Central memory CD8-positive, alpha-beta T cell (primary cell): ENCODE measurements around the gene CTNNAL1.
"Not testable (repeated sequence)": the region's sequence is repeated elsewhere in the genome, so short reads cannot be mapped to it uniquely, and the experiment has no call there.

Experiments
- ATAC-seq: fragments of 150-1000 bp; cut with Tn5 transposase; replicated peaks from 2 replicates; pipeline ENCODE4 v1.10.0; 2022; ENCODE audit warnings: mild to moderate bottlenecking, moderate FRiP score, moderate number of reproducible peaks; ENCODE audit not compliant: poor library complexity, severe bottlenecking; ENCODE audit errors: extremely low read depth
- DNase-seq, 2 donors: peaks; one replicate each; pipeline ENCODE4 v3.0.0; 2021; ENCODE audit warnings: low spot score in 2 of 2
- H3K27ac Mint-ChIP-seq: one replicate; pipeline ENCODE4 v1.8.0; 2022; ENCODE audit warnings: low read depth, mild to moderate bottlenecking, moderate library complexity, mixed read lengths
- H3K27me3 Mint-ChIP-seq: one replicate; pipeline ENCODE4 v1.8.0; 2022; ENCODE audit warnings: mixed read lengths
- H3K36me3 Mint-ChIP-seq: one replicate; pipeline ENCODE4 v1.8.0; 2022; ENCODE audit warnings: mild to moderate bottlenecking, moderate library complexity, mixed read lengths; ENCODE audit not compliant: insufficient read depth
- H3K4me1 Mint-ChIP-seq: one replicate; pipeline ENCODE4 v1.8.0; 2022; ENCODE audit warnings: mixed read lengths
- H3K4me3 Mint-ChIP-seq: one replicate; pipeline ENCODE4 v1.8.0; 2022; ENCODE audit warnings: mild to moderate bottlenecking, moderate library complexity, mixed read lengths
- H3K9me3 Mint-ChIP-seq: one replicate; pipeline ENCODE4 v1.8.0; 2022; ENCODE audit warnings: mixed read lengths

CTNNAL1 gene

GRCh38 chr9:108972186-108972585 lies 41.1 kb downstream of the CTNNAL1 start:
- H3K27me3 Mint-ChIP-seq: no peaks in the 10 kb centered on the region
- H3K36me3 Mint-ChIP-seq: no peaks in the 10 kb centered on the region
- ATAC-seq (no peak), DNase-seq (no peak)
- no peak overlapping the region for H3K27ac Mint-ChIP-seq
- H3K4me3 Mint-ChIP-seq: no peak overlapping the region
- no peaks in the 10 kb centered on the region for H3K9me3 Mint-ChIP-seq
- H3K4me1 Mint-ChIP-seq: no peaks in the 10 kb centered on the region

GRCh38 chr9:108971392-108971791 lies 41.9 kb downstream of the CTNNAL1 start:
- not testable (repeated sequence) for H3K4me3 Mint-ChIP-seq, H3K27me3 Mint-ChIP-seq, DNase-seq, H3K36me3 Mint-ChIP-seq, H3K4me1 Mint-ChIP-seq, ATAC-seq, H3K9me3 Mint-ChIP-seq, H3K27ac Mint-ChIP-seq

GRCh38 chr9:108967916-108968315 lies 45.4 kb downstream of the CTNNAL1 start:
- Mint-ChIP-seq H3K4me3 (no peak overlapping the region), H3K9me3 (no peaks in the 10 kb centered on the region), H3K36me3 (no peaks in the 10 kb centered on the region), H3K27me3 (no peaks in the 10 kb centered on the region), H3K4me1 (no peaks in the 10 kb centered on the region), H3K27ac (no peak overlapping the region)
- ATAC-seq (no peak), DNase-seq (no peak)

- ATAC-seq: no peak
- Mint-ChIP-seq H3K27me3 (no peaks in the 10 kb centered on the region), H3K9me3 (no peaks in the 10 kb centered on the region), H3K4me3 (no peak overlapping the region), H3K36me3 (no peaks in the 10 kb centered on the region), H3K4me1 (no peaks in the 10 kb centered on the region), H3K27ac (no peak overlapping the region)
- no peak for DNase-seq
These were observed 49.7 kb downstream of the CTNNAL1 start for GRCh38 chr9:108963459-108964143.

GRCh38 chr9:108961151-108961550 lies 52.1 kb downstream of the CTNNAL1 start:
- H3K36me3 Mint-ChIP-seq: no peaks in the 10 kb centered on the region
- ATAC-seq: no peak
- no peaks in the 10 kb centered on the region for H3K9me3 Mint-ChIP-seq
- H3K4me1 Mint-ChIP-seq: no peaks in the 10 kb centered on the region
- no peak overlapping the region for H3K27ac Mint-ChIP-seq
- no peaks in the 10 kb centered on the region for H3K27me3 Mint-ChIP-seq
- H3K4me3 Mint-ChIP-seq: no peak overlapping the region
- DNase-seq: no peak

GRCh38 chr9:108960331-108960730 lies 53.0 kb downstream of the CTNNAL1 start:
- Mint-ChIP-seq H3K36me3 (no peaks in the 10 kb centered on the region), H3K4me1 (no peaks in the 10 kb centered on the region), H3K27ac (no peak overlapping the region), H3K27me3 (no peaks in the 10 kb centered on the region), H3K4me3 (no peak overlapping the region), H3K9me3 (no peaks in the 10 kb centered on the region)
- ATAC-seq (no peak), DNase-seq (no peak)

- H3K4me1 Mint-ChIP-seq: no peaks in the 10 kb centered on the region
- H3K4me3 Mint-ChIP-seq: no peak overlapping the region
- ATAC-seq (no peak), DNase-seq (no peak)
- H3K9me3 Mint-ChIP-seq: no peaks in the 10 kb centered on the region
- no peak overlapping the region for H3K27ac Mint-ChIP-seq
- no peaks in the 10 kb centered on the region for H3K36me3 Mint-ChIP-seq
- H3K27me3 Mint-ChIP-seq: no peaks in the 10 kb centered on the region
These were observed 56.7 kb downstream of the CTNNAL1 start for GRCh38 chr9:108956631-108957026.

- no peak overlapping the region for H3K27ac Mint-ChIP-seq
- H3K4me3 Mint-ChIP-seq: no peak overlapping the region
- H3K4me1 Mint-ChIP-seq: no peaks in the 10 kb centered on the region
- no peaks in the 10 kb centered on the region for H3K36me3 Mint-ChIP-seq
- no peak for ATAC-seq
- DNase-seq: no peak
- no peaks in the 10 kb centered on the region for H3K9me3 Mint-ChIP-seq
- no peaks in the 10 kb centered on the region for H3K27me3 Mint-ChIP-seq
These were observed 57.2 kb downstream of the CTNNAL1 start for GRCh38 chr9:108956022-108956630.

- Mint-ChIP-seq H3K9me3 (no peaks in the 10 kb centered on the region), H3K36me3 (no peaks in the 10 kb centered on the region), H3K4me3 (no peak overlapping the region), H3K27me3 (no peaks in the 10 kb centered on the region), H3K4me1 (no peaks in the 10 kb centered on the region), H3K27ac (no peak overlapping the region)
- DNase-seq (no peak), ATAC-seq (no peak)
These were observed 59.2 kb downstream of the CTNNAL1 start for GRCh38 chr9:108953983-108954574.

- Mint-ChIP-seq H3K9me3 (no peaks in the 10 kb centered on the region), H3K36me3 (no peaks in the 10 kb centered on the region), H3K27me3 (no peaks in the 10 kb centered on the region), H3K27ac (no peak overlapping the region), H3K4me3 (no peak overlapping the region), H3K4me1 (no peaks in the 10 kb centered on the region)
- ATAC-seq: no peak
- DNase-seq: no peak
These were observed 61.7 kb downstream of the CTNNAL1 start for GRCh38 chr9:108951578-108951977.

- no peaks in the 10 kb centered on the region for H3K36me3 Mint-ChIP-seq
- no peak overlapping the region for H3K27ac Mint-ChIP-seq
- H3K4me1 Mint-ChIP-seq: no peaks in the 10 kb centered on the region
- no peaks in the 10 kb centered on the region for H3K27me3 Mint-ChIP-seq
- H3K4me3 Mint-ChIP-seq: no peak overlapping the region
- DNase-seq: no peak
- H3K9me3 Mint-ChIP-seq: no peaks in the 10 kb centered on the region
- ATAC-seq: no peak
These were observed 63.1 kb downstream of the CTNNAL1 start for GRCh38 chr9:108950168-108950567.

- ATAC-seq (no peak), DNase-seq (no peak)
- no peak overlapping the region for H3K27ac Mint-ChIP-seq
- peaks cover 3% of the 10 kb centered on the region for H3K4me1 Mint-ChIP-seq
- no peaks in the 10 kb centered on the region for H3K27me3 Mint-ChIP-seq
- H3K9me3 Mint-ChIP-seq: no peaks in the 10 kb centered on the region
- H3K4me3 Mint-ChIP-seq: no peak overlapping the region
- peaks cover 3% of the 10 kb centered on the region for H3K36me3 Mint-ChIP-seq
These were observed 73.3 kb downstream of the CTNNAL1 start for GRCh38 chr9:108939975-108940374.

GRCh38 chr9:108937561-108938305 lies 75.6 kb downstream of the CTNNAL1 start:
- H3K4me1 Mint-ChIP-seq: peaks cover 23% of the 10 kb centered on the region
- H3K27ac Mint-ChIP-seq: no peak overlapping the region
- peaks cover 14% of the 10 kb centered on the region for H3K36me3 Mint-ChIP-seq
- ATAC-seq (no peak), DNase-seq (no peak)
- H3K9me3 Mint-ChIP-seq: no peaks in the 10 kb centered on the region
- H3K27me3 Mint-ChIP-seq: no peaks in the 10 kb centered on the region
- H3K4me3 Mint-ChIP-seq: no peak overlapping the region
